Breast epithelium (tissue), 3 donors: Measurements from ENCODE around the gene KIAA0232.

Experiments
- CTCF ChIP-seq, 3 donors: fragments of 450-650 bp; IDR thresholded peaks; one replicate each; pipeline ENCODE4 v1.5.1; 2016 to 2017; ENCODE audit warnings: antibody characterized with exemption in 3 of 3, mild to moderate bottlenecking in 3 of 3, moderate library complexity in 3 of 3
- POLR2A ChIP-seq: fragments of 450-650 bp; IDR thresholded peaks from one replicate; pipeline ENCODE4 v1.6.1; 2016; ENCODE audit warnings: antibody characterized with exemption, mild to moderate bottlenecking, moderate library complexity
- POLR2AphosphoS5 ChIP-seq, 3 donors: sonication (generic); formaldehyde crosslinking; IDR thresholded peaks; one replicate each; pipeline ENCODE4 v1.6.1; 2017; ENCODE audit warnings: antibody characterized with exemption in 3 of 3

DNA sequence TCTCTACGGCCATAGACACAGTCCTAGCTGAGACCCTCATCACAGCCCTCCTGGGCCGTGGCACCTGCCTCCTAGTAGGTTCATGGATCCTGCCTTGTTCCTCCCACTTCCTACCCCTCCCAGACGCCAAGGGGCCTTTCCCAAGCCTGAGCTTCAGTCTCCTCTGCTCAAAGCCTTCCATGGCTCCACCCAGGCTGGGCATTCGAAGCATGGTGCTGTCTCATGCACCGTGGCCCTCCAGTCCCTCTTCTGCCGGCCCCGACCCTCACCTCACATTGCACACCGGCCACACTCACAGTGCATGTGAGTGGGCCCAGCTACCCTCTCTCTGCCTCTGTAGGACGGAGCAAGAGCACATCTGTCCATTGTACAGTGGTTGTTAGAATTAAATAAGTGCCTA is 21.7 kb upstream of the KIAA0232 start:
- TF ChIP-seq POLR2AphosphoS5 (IDR thresholded peaks at IDR 0.05) (no peak), CTCF (IDR thresholded peaks at IDR 0.05) (no peak), POLR2A (no peak)
